K562 (cell line): Measurements from ENCODE around the gene CIART. TPM values are rescaled to one million over a fixed set of nuclear protein-coding genes. Genes with fewer than 3 reads are reported as not detected.
"Not testable (repeated sequence)": the region's sequence is repeated elsewhere in the genome, so short reads cannot be mapped to it uniquely, and the experiment has no call there.

Experiments used
- ATAC-seq: fragments of 200-7000 bp; cut with Tn5 transposase; 3 replicates; pipeline ENCODE4 v1.9.1; 2020; ENCODE audit warnings: moderate library complexity
- BruUV-seq: library from RNA; stranded (reverse); fragments of 400-500 nt; replicated peaks from 2 replicates; lab custom pipeline; 2021; lab: Mats Ljungman, UMichigan
- CTCF ChIA-PET: fragments of 300-600 bp; formaldehyde crosslinking; extraction: SDS; loops from one replicate; lab custom pipeline; 2021; ENCODE audit warnings: low intra/inter-chr PET ratio; lab: Yijun Ruan, JAX
- POLR2A ChIA-PET: fragments of 300-600, 350-650 bp; sonication (Branson Sonifier 250); formaldehyde crosslinking; extraction: SDS; loops from one replicate; lab custom pipeline; 2021; ENCODE audit warnings: antibody characterized with exemption, inconsistent platforms; lab: Yijun Ruan, JAX
- DNase-seq, 4 experiments: peaks; one replicate each; pipeline versions ENCODE4 v3.0.0 to v3.0.0-alpha.2; 2011 to 2018; ENCODE audit warnings: low spot score in 3 of 4, mixed read lengths in 3 of 4; ENCODE audit errors: extremely low read depth in 1 of 4
- FAIRE-seq: peaks from 2 replicates; lab custom pipeline; 2011; peaks lifted over from hg19 to GRCh38; lab: Jason Lieb, UNC
- H2AFZ ChIP-seq: 2 replicates; pipeline ENCODE4 v1.6.0; 2011; ENCODE audit warnings: low read depth, low read length, control low read depth, inconsistent platforms
- H3K27ac ChIP-seq: fragments of 200-600 bp; 3 replicates; pipeline ENCODE4 v1.8.0; 2011; ENCODE audit warnings: low read depth, mild to moderate bottlenecking, control low read depth, inconsistent platforms, low read length, moderate library complexity, mixed read lengths; ENCODE audit errors: extremely low read depth
- H3K27me3 ChIP-seq, 2 experiments: fragments of 300-600 bp in 1 of 2; 2 replicates in 1 of 2; 3 replicates in 1 of 2; pipeline versions ENCODE4 v1.6.0 to v1.8.0; 2011; ENCODE audit warnings: inconsistent platforms in 2 of 2, low read length in 2 of 2, mild to moderate bottlenecking in 1 of 2, mixed read lengths in 1 of 2, moderate library complexity in 1 of 2; ENCODE audit not compliant: control insufficient read depth in 2 of 2, insufficient read depth in 2 of 2
- H3K36me3 ChIP-seq: fragments of 300-600 bp; 3 replicates; pipeline ENCODE4 v1.8.0; 2011; ENCODE audit warnings: mild to moderate bottlenecking, low read length, inconsistent platforms; ENCODE audit not compliant: control insufficient read depth, insufficient read depth
- H3K4me1 ChIP-seq, 2 experiments: fragments of 200-600 bp in 1 of 2; replicated peaks in 1 of 2; 2 replicates in 1 of 2; 3 replicates in 1 of 2; pipeline versions ENCODE4 v1.5.1 to v1.8.0; 2011; ENCODE audit warnings: inconsistent platforms in 2 of 2, low read length in 2 of 2, mild to moderate bottlenecking in 1 of 2, mixed read lengths in 1 of 2, moderate library complexity in 1 of 2; ENCODE audit not compliant: control insufficient read depth in 2 of 2, insufficient read depth in 2 of 2
- H3K4me2 ChIP-seq: 2 replicates; pipeline ENCODE4 v1.6.1; 2011; ENCODE audit warnings: low read length, control low read depth, inconsistent platforms, mixed read lengths; ENCODE audit not compliant: insufficient read depth
- H3K4me3 ChIP-seq: fragments of 200-600 bp; sonication (generic), shearing (Covaris generic); 2 replicates; pipeline ENCODE4 v1.5.1; 2016; ENCODE audit warnings: control low read depth, inconsistent platforms
- H3K79me2 ChIP-seq: fragments of 200-600 bp; 3 replicates; pipeline ENCODE4 v1.8.0; 2011; ENCODE audit warnings: low read length, inconsistent platforms; ENCODE audit not compliant: control insufficient read depth, insufficient read depth
- H3K9ac ChIP-seq, 2 experiments: 2 replicates each; pipeline versions ENCODE4 v1.6.0 to v1.6.1; 2011; ENCODE audit warnings: low read depth in 2 of 2, low read length in 2 of 2, control low read depth in 1 of 2, inconsistent platforms in 1 of 2, mild to moderate bottlenecking in 1 of 2, mixed read lengths in 1 of 2; ENCODE audit not compliant: insufficient read depth in 1 of 2
- H3K9me1 ChIP-seq: one replicate; pipeline ENCODE4 v1.6.0; 2011; ENCODE audit warnings: inconsistent platforms, mild to moderate bottlenecking, low read length, moderate library complexity; ENCODE audit not compliant: control insufficient read depth, insufficient read depth
- H3K9me3 ChIP-seq: replicated peaks from 2 replicates; pipeline ENCODE4 v1.5.1; 2011; ENCODE audit warnings: low read depth, low read length, inconsistent platforms; ENCODE audit not compliant: control insufficient read depth, insufficient read depth
- H4K20me1 ChIP-seq: replicated peaks from 2 replicates; pipeline ENCODE4 v1.6.1; 2011; ENCODE audit warnings: low read length, inconsistent platforms, mixed read lengths; ENCODE audit not compliant: control insufficient read depth, insufficient read depth
- ARID3A ChIP-seq: IDR thresholded peaks from 2 replicates; pipeline ENCODE4 v1.6.1; 2012; ENCODE audit warnings: low read depth, low read length, improper control_type of control experiment, borderline replicate concordance
- CHAMP1 ChIP-seq: fragments of 450-650 bp; IDR thresholded peaks from 2 replicates; pipeline ENCODE4 v1.6.1; 2016; ENCODE audit warnings: mild to moderate bottlenecking
- CHCHD3 ChIP-seq: fragments of 250-450 bp; sonication (Bioruptor Pico); IDR thresholded peaks from 2 replicates; pipeline ENCODE4 v2.1.2; 2022; ENCODE audit warnings: mild to moderate bottlenecking
- CREM ChIP-seq: IDR thresholded peaks from 2 replicates; pipeline ENCODE4 v1.6.1; 2014; ENCODE audit warnings: antibody characterized with exemption, low read depth
- DACH1 ChIP-seq: fragments of 450-650 bp; IDR thresholded peaks from 2 replicates; pipeline ENCODE4 v1.6.1; 2018; ENCODE audit not compliant: partially characterized antibody
- L3MBTL2 ChIP-seq: fragments of 450-650 bp; IDR thresholded peaks from 2 replicates; pipeline ENCODE4 v1.6.1; 2016; ENCODE audit warnings: mild to moderate bottlenecking, moderate library complexity
- ZNF780A ChIP-seq: fragments of 250-450 bp; sonication (Bioruptor Pico); IDR thresholded peaks from 2 replicates; pipeline ENCODE4 v1.5.0; 2021; ENCODE audit warnings: mild to moderate bottlenecking
- WGBS: fragments of 100-300 bp; shearing (Covaris generic); methylation state at CpG from one replicate; pipeline ENCODE4 v1.1.6; 2016; ENCODE audit warnings: low coverage, mixed read lengths; ENCODE audit not compliant: insufficient coverage; ENCODE audit errors: missing lambda C conversion rate; 5-methylcytosine and 5-hydroxymethylcytosine counted together
- in situ Hi-C: fragments of 300-500 bp; cut with MboI; formaldehyde crosslinking; loops from 4 replicates; pipeline ENCODE4 v1.15.0; 2018; ENCODE audit warnings: inconsistent platforms, mixed read lengths
- intact Hi-C: fragments of 100-400 bp; cut with micrococcal nuclease; formaldehyde crosslinking; loops from 2 replicates; pipeline ENCODE4 v1.14.2; 2022
- polyA plus RNA-seq, 8 experiments: library from polyadenylated mRNA; depleted of rRNA in 4 of 8; stranded (reverse) in 5 of 8; unstranded in 3 of 8; fragments of >200 nt; fragmentation: Nextera tagmentation in 2 of 8; fragmentation: Illumina TruSeq in 1 of 8; extraction: Ambion mirVana in 2 of 8; extraction: Trizol in 1 of 8; gene quantifications; 2 replicates each; pipeline versions ENCODE4 v1.2.1 to v1.2.3, GENCODE V29; 2011 to 2014; ENCODE audit warnings: inconsistent platforms in 1 of 8, missing spikeins in 1 of 8
- total RNA-seq, 7 experiments: library from RNA; depleted of rRNA in 6 of 7; stranded (reverse); fragments of >200 nt in 6 of 7; fragmentation: Illumina TruSeq in 2 of 7; extraction: Trizol in 2 of 7; gene quantifications; 2 replicates each; pipeline versions ENCODE4 v1.2.1 to v1.2.3, GENCODE V29; 2011 to 2021; ENCODE audit warnings: low replicate concordance in 1 of 7

Gene CIART
- total and polyA plus RNA-seq, 9 of the 15 experiments (the other 6 are each of a cell fraction or from before 2014, with no cell fraction given): 0.07 to 0.35 (median 0.19) TPM; not detected in 2

DNA sequence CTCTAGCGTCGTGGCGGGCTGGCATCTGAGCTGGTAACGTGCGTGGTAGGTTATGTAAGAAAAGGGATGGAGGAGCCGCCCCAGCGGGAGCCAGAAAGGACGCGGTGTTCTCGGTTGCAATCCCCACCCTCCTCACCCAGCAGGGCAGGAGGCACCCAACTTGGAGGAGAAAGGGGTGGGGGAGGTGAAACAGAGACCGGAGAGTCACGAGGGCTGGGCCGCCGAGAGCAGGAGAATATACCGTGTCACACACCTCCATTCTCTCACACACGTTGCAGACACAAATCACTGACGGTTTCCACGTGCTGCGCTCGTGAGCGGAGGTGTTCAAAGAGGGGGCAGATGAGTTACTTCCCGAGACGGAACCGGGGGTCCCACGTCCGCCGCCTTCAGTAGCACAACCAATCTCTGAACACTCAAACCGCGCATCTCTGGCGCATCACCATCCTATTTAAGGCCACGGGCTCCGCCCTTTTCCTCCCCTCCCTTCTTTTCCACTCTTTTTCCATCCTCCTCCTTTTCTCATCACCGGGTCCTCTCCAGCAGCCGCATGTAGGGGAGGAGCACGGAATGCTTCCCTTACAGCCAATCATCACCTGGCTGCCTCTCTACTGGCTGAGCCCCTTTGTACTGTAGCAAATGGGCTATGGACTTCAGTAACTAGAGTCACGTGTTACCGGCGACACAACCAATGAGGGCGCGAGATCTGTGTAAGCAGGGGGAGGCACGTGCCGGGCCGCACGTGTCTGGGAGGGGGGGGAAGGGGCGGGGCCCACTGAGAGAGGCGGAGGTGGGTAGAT is at the start of gene CIART (continued):
- no peak for TF ChIP-seq CHCHD3
- TF ChIP-seq ARID3A: no peak
- peak; percentile 37; the same call in 1 of the 2 replicates for TF ChIP-seq L3MBTL2
- TF ChIP-seq CREM: no peak
- no peak for TF ChIP-seq CHAMP1
- TF ChIP-seq DACH1: no peak
- no peak for TF ChIP-seq ZNF780A (CRISPR knock-in tag)

- peaks cover 41% of the 10 kb centered on the region for H3K36me3 ChIP-seq
- H2AFZ ChIP-seq, H3K4me2 ChIP-seq, H4K20me1 ChIP-seq, H3K4me3 ChIP-seq, BruUV-seq, in situ Hi-C loops, FAIRE-seq, H3K27ac ChIP-seq, H3K27me3 ChIP-seq, intact Hi-C loops, CTCF ChIA-PET, H3K9me1 ChIP-seq, H3K9me3 ChIP-seq, ATAC-seq, DNase-seq: not testable (repeated sequence)
- H3K9ac ChIP-seq: peak overlapping the region in 1 of 2 experiments; percentile 97; a peak in 1 of 4 replicates
- H3K79me2 ChIP-seq: peaks cover 64% of the 10 kb centered on the region
- POLR2A ChIA-PET: interaction anchor here (0.9 to 2.2 kb wide), 5 partner anchors 8 to 71 kb away, joined by 3 to 9 read pairs (median 7); no protein-coding TSS in a partner anchor
- 64% methylated on average over 10 of the region's 10 CpGs for WGBS
- H3K4me1 ChIP-seq: peaks cover 13 to 16% of the 10 kb centered on the region in 2 experiments; a peak in 4 of 5 replicates
Measured at GRCh38 chr1:150232921-150233320, 49.4 kb upstream of the CIART start.
